ENCODE data around the gene FLRT1.

DNA sequence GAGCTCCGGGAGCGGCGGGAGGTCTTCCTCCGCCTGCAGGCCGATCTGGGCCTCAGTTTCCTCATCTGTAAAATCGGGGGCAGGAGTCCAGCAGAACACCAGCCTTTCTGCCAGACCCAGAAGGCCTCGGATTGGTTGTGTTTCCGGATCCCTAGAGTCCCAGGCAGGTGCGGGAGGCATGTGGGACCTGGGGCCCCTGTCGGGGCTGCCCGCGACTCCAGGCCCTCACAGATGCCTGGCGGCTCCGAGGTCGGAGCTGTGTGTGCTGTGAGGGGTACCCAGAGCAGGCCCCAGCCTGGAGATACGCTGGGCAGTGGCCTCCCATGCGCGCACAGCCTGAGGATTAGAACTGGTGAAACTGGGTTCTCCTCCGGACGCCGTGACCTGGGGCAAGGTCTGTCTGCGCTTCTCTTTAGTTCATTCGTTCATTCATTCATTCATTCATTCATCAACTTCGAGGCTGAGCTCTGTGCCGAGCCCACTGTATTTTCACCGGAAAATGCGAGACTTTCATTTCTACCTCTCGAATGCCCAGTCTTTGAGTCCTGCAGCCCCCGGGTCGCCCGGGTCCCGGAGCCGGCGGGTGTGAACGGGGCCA is 24.6 kb downstream of the FLRT1 start:
- TF ChIP-seq RNF2 (IDR thresholded peaks at IDR 0.05; ENCODE audit: borderline replicate concordance, low read depth) = no peak
- no peak for TF ChIP-seq POLR2A (IDR thresholded peaks at IDR 0.05; ENCODE audit: low read length)
- TF ChIP-seq, protein P1, sequence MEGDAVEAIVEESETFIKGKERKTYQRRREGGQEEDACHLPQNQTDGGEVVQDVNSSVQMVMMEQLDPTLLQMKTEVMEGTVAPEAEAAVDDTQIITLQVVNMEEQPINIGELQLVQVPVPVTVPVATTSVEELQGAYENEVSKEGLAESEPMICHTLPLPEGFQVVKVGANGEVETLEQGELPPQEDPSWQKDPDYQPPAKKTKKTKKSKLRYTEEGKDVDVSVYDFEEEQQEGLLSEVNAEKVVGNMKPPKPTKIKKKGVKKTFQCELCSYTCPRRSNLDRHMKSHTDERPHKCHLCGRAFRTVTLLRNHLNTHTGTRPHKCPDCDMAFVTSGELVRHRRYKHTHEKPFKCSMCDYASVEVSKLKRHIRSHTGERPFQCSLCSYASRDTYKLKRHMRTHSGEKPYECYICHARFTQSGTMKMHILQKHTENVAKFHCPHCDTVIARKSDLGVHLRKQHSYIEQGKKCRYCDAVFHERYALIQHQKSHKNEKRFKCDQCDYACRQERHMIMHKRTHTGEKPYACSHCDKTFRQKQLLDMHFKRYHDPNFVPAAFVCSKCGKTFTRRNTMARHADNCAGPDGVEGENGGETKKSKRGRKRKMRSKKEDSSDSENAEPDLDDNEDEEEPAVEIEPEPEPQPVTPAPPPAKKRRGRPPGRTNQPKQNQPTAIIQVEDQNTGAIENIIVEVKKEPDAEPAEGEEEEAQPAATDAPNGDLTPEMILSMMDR (IDR thresholded peaks at IDR 0.05) = no peak
- TF ChIP-seq PHF8 (IDR thresholded peaks at IDR 0.05; ENCODE audit: borderline replicate concordance, low read depth) = no peak
- no peak for TF ChIP-seq GATA3 (IDR thresholded peaks at IDR 0.05; ENCODE audit: borderline replicate concordance)
- no peak for TF ChIP-seq ESRRA (IDR thresholded peaks at IDR 0.05; ENCODE audit: borderline replicate concordance, low read length)

All from A549 (cell line).